ENCODE data around the gene RNF38.

Gene RNF38

DNA sequence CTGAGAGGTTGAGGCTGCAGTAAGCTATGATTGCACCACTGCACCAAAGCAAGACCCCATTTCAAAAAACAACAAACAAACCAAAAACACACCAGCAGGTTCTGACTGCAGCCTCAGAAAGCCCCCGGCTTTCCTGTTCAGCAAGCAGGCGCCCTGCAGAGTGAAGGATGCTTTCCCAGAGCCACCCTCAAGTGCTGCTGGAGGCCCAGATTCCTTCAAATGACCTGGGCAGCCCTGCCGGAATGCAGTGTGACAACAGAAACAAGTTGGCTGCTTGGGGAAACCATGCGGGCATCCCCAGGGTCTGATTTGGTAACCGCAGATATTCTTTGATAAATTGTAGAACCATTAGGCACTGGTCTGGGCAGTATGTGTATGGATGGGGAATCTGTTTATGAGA, 106.2 kb downstream of the RNF38 start:
- H3K4me3 ChIP-seq (ENCODE audit: low read depth, low read length): no peak overlapping the region
- DNase-seq (ENCODE audit: low read depth): no peak
- TF ChIP-seq, protein P1, sequence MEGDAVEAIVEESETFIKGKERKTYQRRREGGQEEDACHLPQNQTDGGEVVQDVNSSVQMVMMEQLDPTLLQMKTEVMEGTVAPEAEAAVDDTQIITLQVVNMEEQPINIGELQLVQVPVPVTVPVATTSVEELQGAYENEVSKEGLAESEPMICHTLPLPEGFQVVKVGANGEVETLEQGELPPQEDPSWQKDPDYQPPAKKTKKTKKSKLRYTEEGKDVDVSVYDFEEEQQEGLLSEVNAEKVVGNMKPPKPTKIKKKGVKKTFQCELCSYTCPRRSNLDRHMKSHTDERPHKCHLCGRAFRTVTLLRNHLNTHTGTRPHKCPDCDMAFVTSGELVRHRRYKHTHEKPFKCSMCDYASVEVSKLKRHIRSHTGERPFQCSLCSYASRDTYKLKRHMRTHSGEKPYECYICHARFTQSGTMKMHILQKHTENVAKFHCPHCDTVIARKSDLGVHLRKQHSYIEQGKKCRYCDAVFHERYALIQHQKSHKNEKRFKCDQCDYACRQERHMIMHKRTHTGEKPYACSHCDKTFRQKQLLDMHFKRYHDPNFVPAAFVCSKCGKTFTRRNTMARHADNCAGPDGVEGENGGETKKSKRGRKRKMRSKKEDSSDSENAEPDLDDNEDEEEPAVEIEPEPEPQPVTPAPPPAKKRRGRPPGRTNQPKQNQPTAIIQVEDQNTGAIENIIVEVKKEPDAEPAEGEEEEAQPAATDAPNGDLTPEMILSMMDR (conservative IDR thresholded peaks at IDR 0.05; ENCODE audit: low read depth, low read length): no peak

DNA sequence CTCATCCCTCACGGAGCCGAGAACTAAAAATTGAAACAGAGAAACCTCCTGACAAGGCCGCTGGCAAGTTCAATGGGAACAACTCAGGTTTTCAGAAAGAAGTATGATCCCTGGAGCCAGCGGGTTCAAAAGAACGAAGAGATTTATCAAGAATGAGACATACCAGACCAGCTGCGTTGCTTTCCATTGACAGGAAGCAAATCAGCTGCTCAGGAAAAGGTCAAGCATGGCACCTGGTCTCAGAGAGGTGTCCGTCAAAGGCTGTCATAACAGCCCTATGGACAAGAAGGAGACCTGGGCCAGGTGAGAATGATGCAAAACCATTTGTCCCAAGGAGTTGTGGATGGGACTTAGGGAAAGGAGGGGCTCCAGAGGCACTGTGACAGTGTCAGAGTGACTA, 106.9 kb downstream of the RNF38 start:
- TF ChIP-seq, protein P1 (conservative IDR thresholded peaks at IDR 0.05; ENCODE audit: low read depth, low read length): no peak
- H3K4me3 ChIP-seq (ENCODE audit: low read depth, low read length): no peak overlapping the region
- no peak for DNase-seq (ENCODE audit: low read depth)

DNA sequence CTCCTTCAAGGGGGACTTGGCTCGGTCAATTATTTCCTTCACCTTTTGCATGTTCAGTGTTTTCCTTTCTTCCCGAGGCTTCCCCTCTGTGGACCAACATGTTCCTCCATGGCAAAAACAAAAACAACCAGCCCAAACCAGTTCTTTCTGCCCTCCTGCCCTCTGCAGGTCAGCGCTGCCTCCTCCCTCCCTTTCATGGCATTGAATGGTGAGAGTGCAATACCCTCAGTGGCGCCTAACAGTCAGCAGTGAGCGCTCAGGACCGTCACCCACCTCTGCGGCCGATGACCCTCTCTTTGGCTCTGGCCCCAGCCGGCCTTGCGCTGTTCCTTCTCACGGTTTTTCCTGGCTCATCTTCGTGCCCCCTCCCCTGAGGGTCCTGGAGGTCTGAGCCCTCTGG, 107.4 kb downstream of the RNF38 start:
- no peak overlapping the region for H3K4me3 ChIP-seq (ENCODE audit: low read depth, low read length)
- TF ChIP-seq, protein P1 (conservative IDR thresholded peaks at IDR 0.05; ENCODE audit: low read depth, low read length): no peak
- no peak for DNase-seq (ENCODE audit: low read depth)

DNA sequence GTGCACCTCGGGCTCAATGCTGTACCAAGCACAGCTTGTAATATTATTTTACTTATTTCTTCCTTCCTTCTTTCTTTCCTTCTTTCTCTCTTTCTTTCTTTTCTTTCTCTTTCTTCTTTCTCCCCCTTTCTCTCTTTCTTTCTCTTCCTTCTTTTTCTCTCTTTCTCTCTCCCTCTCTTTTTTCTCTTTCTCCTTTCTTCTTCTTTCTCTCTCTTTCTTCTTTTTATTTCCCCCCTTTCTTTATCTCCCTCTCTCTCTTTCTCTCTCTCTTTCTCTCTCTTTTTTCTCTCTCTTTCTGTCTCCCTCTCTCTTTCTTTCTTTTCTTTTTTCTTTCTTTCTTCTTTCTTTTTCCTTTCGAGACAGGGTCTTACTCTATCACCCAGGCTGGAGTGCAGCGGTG, 109.1 kb downstream of the RNF38 start:
- DNase-seq (ENCODE audit: low read depth): no peak
- TF ChIP-seq, protein P1 (conservative IDR thresholded peaks at IDR 0.05; ENCODE audit: low read depth, low read length): no peak
- no peak overlapping the region for H3K4me3 ChIP-seq (ENCODE audit: low read depth, low read length)

DNA sequence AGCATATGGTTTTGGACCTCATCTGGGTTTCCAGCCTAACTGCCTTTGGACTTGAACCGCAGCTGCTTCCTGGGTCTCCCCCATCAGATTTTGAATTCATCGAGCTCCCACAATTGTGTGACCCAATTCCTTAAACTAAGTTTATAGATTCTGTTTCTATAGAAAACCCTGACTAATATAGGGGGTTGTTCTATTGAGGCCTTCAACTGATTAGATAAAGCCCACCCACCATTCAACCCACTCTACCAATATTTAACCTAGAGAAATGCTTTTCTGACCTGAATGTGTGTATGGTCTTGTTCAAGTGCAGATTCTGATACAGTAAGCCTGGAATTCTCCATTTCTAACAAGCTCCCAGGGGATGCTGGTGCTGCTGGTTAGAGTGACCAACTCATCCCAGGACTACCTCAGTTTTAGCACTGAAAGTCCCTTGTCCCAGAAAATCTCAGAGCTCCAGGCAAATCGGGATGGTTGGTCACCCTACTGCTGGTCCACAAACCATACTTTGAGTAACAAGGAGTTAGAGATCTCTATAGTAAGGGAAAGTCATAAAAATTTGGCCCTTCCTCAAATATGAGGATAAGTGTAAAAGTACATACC, 110.1 kb downstream of the RNF38 start:
- TF ChIP-seq, protein P1 (conservative IDR thresholded peaks at IDR 0.05; ENCODE audit: low read depth, low read length): no peak
- no peak overlapping the region for H3K4me3 ChIP-seq (ENCODE audit: low read depth, low read length)
- no peak for DNase-seq (ENCODE audit: low read depth)

DNA sequence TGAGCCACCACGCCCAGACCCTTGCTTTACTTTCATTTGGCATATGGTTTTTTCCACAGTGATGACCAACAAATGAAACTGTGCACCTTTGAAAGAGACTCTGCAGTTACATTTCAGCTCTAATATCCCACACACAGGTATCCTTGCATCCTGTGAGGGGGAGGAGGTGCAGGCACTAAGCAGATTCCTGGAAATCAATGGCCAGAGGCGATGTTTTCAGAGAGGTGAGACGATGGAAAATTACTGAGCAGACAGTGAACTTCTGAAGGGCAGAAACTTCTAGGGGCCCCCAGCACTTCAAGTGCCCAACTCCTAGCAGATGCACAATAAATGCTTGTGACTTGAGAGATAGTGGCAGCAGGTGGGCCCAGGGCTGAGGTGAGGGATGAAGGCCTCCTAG, 112.0 kb downstream of the RNF38 start:
- no peak overlapping the region for H3K4me3 ChIP-seq (ENCODE audit: low read depth, low read length)
- TF ChIP-seq, protein P1 (conservative IDR thresholded peaks at IDR 0.05; ENCODE audit: low read depth, low read length): no peak
- DNase-seq (ENCODE audit: low read depth): no peak

Measured in choroid plexus epithelial cell (primary cell).